HepG2 (cell line): ENCODE data around the gene METTL23. TPM values are rescaled to one million over a fixed set of nuclear protein-coding genes. Genes with fewer than 3 reads are reported as not detected.
A peak's percentile ranks its signal among the peaks of the same experiment; 100 is the strongest.

Experiments
- EHMT2 ChIP-seq: fragments of 200-600 bp; sonication (generic); IDR thresholded peaks from 2 replicates; pipeline ENCODE4 v1.7.0; 2017; ENCODE audit warnings: antibody characterized with exemption, low read depth, low read length, borderline replicate concordance
- HDAC1 ChIP-seq: sonication (generic); formaldehyde crosslinking; IDR thresholded peaks from 2 replicates; pipeline ENCODE4 v1.5.1; 2020; ENCODE audit warnings: mild to moderate bottlenecking, missing genetic modification reagents
- TGIF2 ChIP-seq: IDR thresholded peaks from 2 replicates; pipeline ENCODE4 v1.6.1; 2016; ENCODE audit warnings: control low read depth, missing compliant biosample characterization
- ZNF20 ChIP-seq: sonication (generic); formaldehyde crosslinking; IDR thresholded peaks from 2 replicates; pipeline ENCODE4 v1.4.0; 2020; ENCODE audit warnings: mild to moderate bottlenecking, moderate library complexity, missing genetic modification reagents
- ZNF883 ChIP-seq: sonication (generic); formaldehyde crosslinking; IDR thresholded peaks from 2 replicates; pipeline ENCODE4 v1.5.1; 2020; ENCODE audit warnings: mild to moderate bottlenecking, missing genetic modification reagents; ENCODE audit errors: not compliant biosample characterization
- polyA plus RNA-seq, 8 experiments: library from polyadenylated mRNA; depleted of rRNA in 3 of 8; stranded (reverse) in 7 of 8; unstranded in 1 of 8; fragments of >200 nt; fragmentation: Illumina TruSeq in 4 of 8; extraction: Trizol in 4 of 8; gene quantifications; 2 replicates each; pipeline versions ENCODE4 v1.2.1 to v1.2.3, GENCODE V29; 2011 to 2016; ENCODE audit warnings: low read depth in 4 of 8, missing spikeins in 1 of 8, mixed read lengths in 1 of 8; ENCODE audit not compliant: insufficient read depth in 1 of 8
- total RNA-seq, 5 experiments: library from RNA; depleted of rRNA; stranded (reverse); fragments of >200 nt; fragmentation: Illumina TruSeq; extraction: Trizol; gene quantifications; 2 replicates each; pipeline ENCODE4 v1.2.3, GENCODE V29; 2016; ENCODE audit warnings: low read depth in 1 of 5
- TF ChIP-seq, protein P1 (sequence below), 2 experiments: fragments of 450-650 bp in 1 of 2; sonication (generic) in 1 of 2; formaldehyde crosslinking in 1 of 2; IDR thresholded peaks; 2 replicates each; pipeline versions ENCODE4 v1.6.1 to v1.8.0; 2016 to 2022; ENCODE audit warnings: antibody characterized with exemption in 1 of 2, mild to moderate bottlenecking in 1 of 2, missing genetic modification reagents in 1 of 2
- TF ChIP-seq, protein P2 (sequence below): sonication (generic); formaldehyde crosslinking; IDR thresholded peaks from 2 replicates; pipeline ENCODE4 v1.4.0; 2020; ENCODE audit warnings: low read depth, missing genetic modification reagents
- TF ChIP-seq, protein P3 (sequence below): sonication (generic); formaldehyde crosslinking; IDR thresholded peaks from 2 replicates; pipeline ENCODE4 v1.4.0; 2020; ENCODE audit warnings: mild to moderate bottlenecking, missing genetic modification reagents, borderline replicate concordance

METTL23 gene
- total and polyA plus RNA-seq, 2 of the 13 experiments (the other 11 are each of a cell fraction or from before 2014, with no cell fraction given): 39.9 to 104 TPM

DNA sequence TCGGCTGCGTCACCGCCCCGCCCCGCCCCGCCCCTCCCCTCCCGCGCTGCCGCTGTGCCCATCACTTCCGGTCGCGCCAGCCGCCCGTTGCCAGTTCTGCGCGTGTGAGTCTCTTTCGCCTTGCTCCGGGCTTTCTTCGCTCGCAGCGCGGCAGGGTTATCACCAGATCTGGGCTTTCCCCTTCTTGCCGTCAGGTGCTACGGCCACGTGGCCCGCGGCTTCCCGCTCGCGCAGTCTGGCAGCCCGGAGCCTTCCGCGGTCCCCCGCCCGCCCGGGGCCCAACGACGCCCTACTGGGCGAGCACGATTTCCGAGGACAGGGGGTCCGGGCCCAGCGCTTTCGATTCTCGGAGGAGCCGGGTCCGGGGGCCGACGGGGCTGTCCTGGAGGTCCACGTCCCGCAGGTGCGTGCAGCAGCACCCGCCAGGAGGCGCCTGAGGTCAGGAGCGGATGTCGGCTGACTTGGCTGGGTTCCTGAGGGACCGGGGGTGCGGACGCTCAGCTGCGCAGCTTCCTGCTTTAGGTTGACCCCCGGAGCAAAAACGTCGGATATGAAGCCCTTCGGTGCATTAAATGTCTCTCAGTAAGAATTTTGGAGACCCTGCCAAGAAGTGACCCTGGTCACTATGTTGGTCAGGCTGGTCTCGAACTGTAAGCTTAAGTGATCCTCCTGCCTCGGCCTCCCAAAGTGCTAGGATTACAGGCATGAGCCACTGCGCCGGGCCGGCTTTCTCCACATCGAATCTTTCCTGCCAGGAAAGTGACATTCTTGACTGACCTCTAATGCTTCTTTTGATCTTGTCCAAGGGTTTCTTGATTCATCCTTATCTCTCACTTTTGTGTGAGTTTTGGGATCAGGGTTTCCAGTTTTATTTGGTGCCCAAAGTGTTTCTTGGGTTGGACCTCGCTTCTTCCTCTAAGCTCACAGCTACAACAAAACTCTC lies at the start of gene METTL23 (continued):
- TF ChIP-seq, protein P1, sequence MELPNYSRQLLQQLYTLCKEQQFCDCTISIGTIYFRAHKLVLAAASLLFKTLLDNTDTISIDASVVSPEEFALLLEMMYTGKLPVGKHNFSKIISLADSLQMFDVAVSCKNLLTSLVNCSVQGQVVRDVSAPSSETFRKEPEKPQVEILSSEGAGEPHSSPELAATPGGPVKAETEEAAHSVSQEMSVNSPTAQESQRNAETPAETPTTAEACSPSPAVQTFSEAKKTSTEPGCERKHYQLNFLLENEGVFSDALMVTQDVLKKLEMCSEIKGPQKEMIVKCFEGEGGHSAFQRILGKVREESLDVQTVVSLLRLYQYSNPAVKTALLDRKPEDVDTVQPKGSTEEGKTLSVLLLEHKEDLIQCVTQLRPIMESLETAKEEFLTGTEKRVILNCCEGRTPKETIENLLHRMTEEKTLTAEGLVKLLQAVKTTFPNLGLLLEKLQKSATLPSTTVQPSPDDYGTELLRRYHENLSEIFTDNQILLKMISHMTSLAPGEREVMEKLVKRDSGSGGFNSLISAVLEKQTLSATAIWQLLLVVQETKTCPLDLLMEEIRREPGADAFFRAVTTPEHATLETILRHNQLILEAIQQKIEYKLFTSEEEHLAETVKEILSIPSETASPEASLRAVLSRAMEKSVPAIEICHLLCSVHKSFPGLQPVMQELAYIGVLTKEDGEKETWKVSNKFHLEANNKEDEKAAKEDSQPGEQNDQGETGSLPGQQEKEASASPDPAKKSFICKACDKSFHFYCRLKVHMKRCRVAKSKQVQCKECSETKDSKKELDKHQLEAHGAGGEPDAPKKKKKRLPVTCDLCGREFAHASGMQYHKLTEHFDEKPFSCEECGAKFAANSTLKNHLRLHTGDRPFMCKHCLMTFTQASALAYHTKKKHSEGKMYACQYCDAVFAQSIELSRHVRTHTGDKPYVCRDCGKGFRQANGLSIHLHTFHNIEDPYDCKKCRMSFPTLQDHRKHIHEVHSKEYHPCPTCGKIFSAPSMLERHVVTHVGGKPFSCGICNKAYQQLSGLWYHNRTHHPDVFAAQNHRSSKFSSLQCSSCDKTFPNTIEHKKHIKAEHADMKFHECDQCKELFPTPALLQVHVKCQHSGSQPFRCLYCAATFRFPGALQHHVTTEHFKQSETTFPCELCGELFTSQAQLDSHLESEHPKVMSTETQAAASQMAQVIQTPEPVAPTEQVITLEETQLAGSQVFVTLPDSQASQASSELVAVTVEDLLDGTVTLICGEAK (IDR thresholded peaks at IDR 0.05): no peak
- TF ChIP-seq, protein P1 (CRISPR knock-in tag; IDR thresholded peaks at IDR 0.05): no peak
- TF ChIP-seq TGIF2 (CRISPR knock-in tag) (peak; percentile 64; the same call in 1 of the 2 replicates), ZNF20 (CRISPR knock-in tag) (0 out of 2 replicates have a peak, but pooled peaks have one; percentile 60), HDAC1 (CRISPR knock-in tag) (peak; percentile 82), EHMT2 (no peak), ZNF883 (peak; percentile 39)
- TF ChIP-seq, protein P2, sequence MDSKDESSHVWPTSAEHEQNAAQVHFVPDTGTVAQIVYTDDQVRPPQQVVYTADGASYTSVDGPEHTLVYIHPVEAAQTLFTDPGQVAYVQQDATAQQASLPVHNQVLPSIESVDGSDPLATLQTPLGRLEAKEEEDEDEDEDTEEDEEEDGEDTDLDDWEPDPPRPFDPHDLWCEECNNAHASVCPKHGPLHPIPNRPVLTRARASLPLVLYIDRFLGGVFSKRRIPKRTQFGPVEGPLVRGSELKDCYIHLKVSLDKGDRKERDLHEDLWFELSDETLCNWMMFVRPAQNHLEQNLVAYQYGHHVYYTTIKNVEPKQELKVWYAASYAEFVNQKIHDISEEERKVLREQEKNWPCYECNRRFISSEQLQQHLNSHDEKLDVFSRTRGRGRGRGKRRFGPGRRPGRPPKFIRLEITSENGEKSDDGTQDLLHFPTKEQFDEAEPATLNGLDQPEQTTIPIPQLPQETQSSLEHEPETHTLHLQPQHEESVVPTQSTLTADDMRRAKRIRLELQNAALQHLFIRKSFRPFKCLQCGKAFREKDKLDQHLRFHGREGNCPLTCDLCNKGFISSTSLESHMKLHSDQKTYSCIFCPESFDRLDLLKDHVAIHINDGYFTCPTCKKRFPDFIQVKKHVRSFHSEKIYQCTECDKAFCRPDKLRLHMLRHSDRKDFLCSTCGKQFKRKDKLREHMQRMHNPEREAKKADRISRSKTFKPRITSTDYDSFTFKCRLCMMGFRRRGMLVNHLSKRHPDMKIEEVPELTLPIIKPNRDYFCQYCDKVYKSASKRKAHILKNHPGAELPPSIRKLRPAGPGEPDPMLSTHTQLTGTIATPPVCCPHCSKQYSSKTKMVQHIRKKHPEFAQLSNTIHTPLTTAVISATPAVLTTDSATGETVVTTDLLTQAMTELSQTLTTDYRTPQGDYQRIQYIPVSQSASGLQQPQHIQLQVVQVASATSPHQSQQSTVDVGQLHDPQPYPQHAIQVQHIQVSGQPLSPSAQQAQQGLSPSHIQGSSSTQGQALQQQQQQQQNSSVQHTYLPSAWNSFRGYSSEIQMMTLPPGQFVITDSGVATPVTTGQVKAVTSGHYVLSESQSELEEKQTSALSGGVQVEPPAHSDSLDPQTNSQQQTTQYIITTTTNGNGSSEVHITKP (CRISPR knock-in tag): peak; percentile 38; the same call in 1 of the 2 replicates
- TF ChIP-seq, protein P3, sequence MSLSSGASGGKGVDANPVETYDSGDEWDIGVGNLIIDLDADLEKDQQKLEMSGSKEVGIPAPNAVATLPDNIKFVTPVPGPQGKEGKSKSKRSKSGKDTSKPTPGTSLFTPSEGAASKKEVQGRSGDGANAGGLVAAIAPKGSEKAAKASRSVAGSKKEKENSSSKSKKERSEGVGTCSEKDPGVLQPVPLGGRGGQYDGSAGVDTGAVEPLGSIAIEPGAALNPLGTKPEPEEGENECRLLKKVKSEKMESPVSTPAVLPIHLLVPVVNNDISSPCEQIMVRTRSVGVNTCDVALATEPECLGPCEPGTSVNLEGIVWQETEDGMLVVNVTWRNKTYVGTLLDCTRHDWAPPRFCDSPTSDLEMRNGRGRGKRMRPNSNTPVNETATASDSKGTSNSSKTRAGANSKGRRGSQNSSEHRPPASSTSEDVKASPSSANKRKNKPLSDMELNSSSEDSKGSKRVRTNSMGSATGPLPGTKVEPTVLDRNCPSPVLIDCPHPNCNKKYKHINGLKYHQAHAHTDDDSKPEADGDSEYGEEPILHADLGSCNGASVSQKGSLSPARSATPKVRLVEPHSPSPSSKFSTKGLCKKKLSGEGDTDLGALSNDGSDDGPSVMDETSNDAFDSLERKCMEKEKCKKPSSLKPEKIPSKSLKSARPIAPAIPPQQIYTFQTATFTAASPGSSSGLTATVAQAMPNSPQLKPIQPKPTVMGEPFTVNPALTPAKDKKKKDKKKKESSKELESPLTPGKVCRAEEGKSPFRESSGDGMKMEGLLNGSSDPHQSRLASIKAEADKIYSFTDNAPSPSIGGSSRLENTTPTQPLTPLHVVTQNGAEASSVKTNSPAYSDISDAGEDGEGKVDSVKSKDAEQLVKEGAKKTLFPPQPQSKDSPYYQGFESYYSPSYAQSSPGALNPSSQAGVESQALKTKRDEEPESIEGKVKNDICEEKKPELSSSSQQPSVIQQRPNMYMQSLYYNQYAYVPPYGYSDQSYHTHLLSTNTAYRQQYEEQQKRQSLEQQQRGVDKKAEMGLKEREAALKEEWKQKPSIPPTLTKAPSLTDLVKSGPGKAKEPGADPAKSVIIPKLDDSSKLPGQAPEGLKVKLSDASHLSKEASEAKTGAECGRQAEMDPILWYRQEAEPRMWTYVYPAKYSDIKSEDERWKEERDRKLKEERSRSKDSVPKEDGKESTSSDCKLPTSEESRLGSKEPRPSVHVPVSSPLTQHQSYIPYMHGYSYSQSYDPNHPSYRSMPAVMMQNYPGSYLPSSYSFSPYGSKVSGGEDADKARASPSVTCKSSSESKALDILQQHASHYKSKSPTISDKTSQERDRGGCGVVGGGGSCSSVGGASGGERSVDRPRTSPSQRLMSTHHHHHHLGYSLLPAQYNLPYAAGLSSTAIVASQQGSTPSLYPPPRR (CRISPR knock-in tag): peak; percentile 15; the same call in 1 of the 2 replicates
